Measurements from ENCODE around the gene ADGRL1. TPM values are rescaled to one million over a fixed set of nuclear protein-coding genes. Genes with fewer than 3 reads are reported as not detected.
"Not testable (repeated sequence)": the region's sequence is repeated elsewhere in the genome, so short reads cannot be mapped to it uniquely, and the experiment has no call there.

ADGRL1 gene
- polyA plus RNA-seq, 1 experiment = 2.0 TPM

DNA sequence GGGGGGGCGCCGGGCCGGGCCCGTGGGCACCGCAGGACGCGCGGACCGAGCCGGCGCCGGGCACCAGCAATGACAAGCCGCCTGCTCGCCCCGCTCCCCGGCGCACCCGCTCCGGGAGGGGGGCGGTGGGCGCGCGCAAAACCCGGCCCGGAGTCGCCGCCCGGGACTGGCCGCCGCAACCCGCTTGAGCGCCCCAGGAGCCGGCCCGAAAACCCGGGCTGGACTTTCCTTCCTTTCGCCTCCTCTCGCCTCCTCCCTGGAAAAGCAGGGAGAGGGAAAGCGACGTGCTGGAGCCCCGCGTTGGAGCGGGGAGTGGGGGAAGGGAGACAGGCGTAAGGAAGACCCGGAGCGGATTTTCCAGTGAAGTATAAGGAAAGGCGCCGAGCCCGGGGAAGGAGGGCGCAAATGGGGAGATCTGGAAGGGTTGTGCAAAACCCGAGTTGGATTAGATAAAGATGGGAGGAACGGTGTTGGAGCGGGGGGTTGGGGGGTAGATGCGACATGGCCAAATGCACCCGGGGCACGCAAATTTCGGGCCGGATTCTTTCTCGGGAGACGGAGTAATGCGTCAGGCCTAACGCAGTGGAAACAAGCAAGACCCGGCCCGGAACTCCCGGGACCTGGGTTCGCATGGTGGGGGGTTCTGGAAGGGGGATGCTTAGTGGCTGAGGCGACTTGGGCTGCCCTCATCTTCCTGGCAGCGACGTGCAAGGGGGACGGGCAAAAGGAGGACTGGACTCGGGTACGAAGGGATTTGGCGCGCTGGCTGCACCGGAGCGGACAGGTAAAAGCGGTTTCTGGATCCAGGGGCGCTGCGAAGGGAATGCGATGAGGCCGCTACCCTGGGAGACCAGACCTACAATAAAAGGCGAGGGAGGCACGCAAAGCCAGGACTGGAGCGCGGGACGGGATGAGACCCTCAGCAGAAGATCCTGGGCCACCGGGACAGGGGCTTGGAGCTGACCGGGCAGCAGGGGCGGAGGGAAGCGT lies 1.1 kb upstream of the ADGRL1 start:
- Histone ChIP-seq H3K27me3 (ENCODE audit: control insufficient read depth, insufficient read depth, low read length) (peaks cover 39% of the 10 kb centered on the region), H3K4me3 (ENCODE audit: low read depth, low read length) (peak overlapping the region; percentile 53)
- H3K27ac ChIP-seq (ENCODE audit: low read depth, low read length); POLR2A ChIA-PET; H3K9me3 ChIP-seq (ENCODE audit: control insufficient read depth, insufficient read depth, low read length); CTCF ChIA-PET: not testable (repeated sequence)
- peak; percentile 89 for DNase-seq (ENCODE audit: low read depth, low spot score)

DNA sequence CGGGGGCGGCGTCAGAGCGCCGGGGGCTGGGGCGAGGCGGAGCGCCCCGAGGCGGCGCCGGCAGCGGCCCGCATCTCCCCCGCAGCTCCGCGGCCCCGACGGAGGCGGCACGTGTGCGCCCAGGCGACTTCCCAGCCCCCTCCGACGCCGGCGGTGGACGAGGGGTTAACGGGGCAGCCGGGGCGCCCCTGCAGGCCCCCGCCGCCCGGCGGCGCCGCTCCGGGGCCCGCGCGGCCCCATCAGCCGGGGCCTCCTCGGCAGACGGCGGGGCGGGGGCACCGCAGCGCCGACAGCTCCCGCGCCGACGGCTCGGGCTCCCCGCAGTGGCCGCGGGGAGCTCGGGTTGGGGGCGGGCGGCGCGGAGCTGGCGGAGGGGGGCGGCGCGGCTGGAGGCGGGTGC lies 339 bp upstream of the ADGRL1 start:
- DNase-seq (ENCODE audit: low read depth, low spot score); POLR2A ChIA-PET; CTCF ChIA-PET; H3K9me3 ChIP-seq (ENCODE audit: control insufficient read depth, insufficient read depth, low read length); H3K27ac ChIP-seq (ENCODE audit: low read depth, low read length): not testable (repeated sequence)
- Histone ChIP-seq H3K4me3 (ENCODE audit: low read depth, low read length) (peak overlapping the region; percentile 36; the same call in 1 of the 2 replicates), H3K27me3 (ENCODE audit: control insufficient read depth, insufficient read depth, low read length) (peaks cover 39% of the 10 kb centered on the region)

DNA sequence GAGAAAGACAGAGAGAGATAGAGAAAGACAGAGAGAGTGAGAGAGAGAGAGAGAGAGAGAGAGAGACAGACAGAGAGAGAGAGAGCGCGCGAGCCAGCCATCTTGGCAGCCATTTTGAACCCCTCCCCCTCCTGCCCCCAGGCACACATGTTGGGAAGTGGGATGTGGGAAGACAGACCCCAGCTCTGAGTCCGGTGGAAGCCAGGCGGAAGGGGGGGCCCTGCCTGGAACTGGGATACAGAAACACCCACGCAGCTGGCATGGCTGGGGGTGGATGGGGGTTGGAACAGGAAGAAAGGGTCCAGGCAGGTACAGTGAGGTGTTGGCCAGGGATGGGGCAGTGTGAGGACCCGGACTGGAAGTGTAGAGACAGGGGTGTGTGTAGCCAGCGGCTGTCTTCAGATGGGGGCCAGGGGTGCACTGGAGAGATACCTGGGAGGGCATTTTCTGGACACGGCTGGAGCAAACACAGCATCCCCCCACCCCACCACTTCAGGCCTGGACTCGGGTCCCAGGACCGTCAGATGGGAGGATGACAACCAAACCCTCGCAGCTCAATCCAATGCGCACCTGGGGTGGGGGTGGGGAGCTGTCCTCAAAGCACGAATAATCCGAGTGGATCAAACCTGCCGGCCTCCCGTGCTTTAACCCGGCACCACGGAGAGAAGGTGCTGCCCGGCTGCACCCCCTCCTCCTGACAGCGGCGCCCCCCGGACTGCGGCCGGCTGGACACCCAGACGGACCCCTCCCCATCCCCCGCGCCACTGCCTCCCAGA lies 1.1 kb downstream of the ADGRL1 start:
- DNase-seq (ENCODE audit: low read depth, low spot score); POLR2A ChIA-PET; H3K27ac ChIP-seq (ENCODE audit: low read depth, low read length); H3K4me3 ChIP-seq (ENCODE audit: low read depth, low read length); H3K9me3 ChIP-seq (ENCODE audit: control insufficient read depth, insufficient read depth, low read length); CTCF ChIA-PET: not testable (repeated sequence)
- peaks cover 37% of the 10 kb centered on the region for H3K27me3 ChIP-seq (ENCODE audit: control insufficient read depth, insufficient read depth, low read length)

DNA sequence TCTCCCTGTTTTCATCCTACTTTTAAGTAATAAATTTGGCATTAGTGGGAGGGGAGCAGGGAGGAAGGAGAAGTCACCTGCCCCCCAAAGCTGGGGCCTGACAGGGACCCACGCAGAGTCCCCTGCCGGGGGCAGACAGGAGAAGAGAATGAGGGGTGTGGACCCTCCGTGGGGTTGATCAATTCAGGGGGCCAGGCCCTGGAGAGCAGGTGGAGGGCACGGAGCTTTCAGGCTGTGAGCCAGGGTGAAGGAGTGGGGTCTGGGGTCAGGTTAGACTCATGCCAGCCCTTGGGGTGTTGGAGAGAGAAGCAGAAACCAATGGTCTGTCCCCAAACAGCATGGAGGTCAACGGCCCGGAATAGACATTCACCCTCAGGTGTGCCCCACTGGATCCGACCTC lies 1.8 kb downstream of the ADGRL1 start:
- DNase-seq (ENCODE audit: low read depth, low spot score) = not testable (repeated sequence)

DNA sequence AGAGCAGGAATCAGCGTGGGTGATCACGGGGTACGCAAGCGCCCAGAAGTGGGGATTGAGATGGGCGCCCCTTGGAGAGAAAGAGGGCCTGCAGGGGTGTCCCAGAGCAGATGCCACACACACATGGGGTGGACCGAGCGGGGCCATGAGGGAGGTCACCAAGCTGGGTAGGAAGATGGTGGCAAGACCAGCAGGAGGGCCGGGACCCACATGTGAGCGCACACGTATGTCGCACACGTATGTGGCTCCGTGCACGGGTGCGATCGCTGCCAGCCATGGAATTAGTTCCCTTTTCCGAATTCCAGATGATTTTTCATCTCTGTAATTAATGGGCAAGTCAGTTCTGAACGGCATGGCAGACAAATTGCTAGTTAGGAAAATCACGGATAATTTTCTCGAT lies 2.2 kb downstream of the ADGRL1 start:
- POLR2A ChIA-PET; CTCF ChIA-PET; H3K9me3 ChIP-seq (ENCODE audit: control insufficient read depth, insufficient read depth, low read length); DNase-seq (ENCODE audit: low read depth, low spot score); H3K4me3 ChIP-seq (ENCODE audit: low read depth, low read length); H3K27ac ChIP-seq (ENCODE audit: low read depth, low read length): not testable (repeated sequence)
- peaks cover 28% of the 10 kb centered on the region for H3K27me3 ChIP-seq (ENCODE audit: control insufficient read depth, insufficient read depth, low read length)

More for the DNA sequence above, 1.8 kb downstream of the ADGRL1 start:
- H3K4me3 ChIP-seq (ENCODE audit: low read depth, low read length); CTCF ChIA-PET; POLR2A ChIA-PET; H3K27ac ChIP-seq (ENCODE audit: low read depth, low read length); H3K9me3 ChIP-seq (ENCODE audit: control insufficient read depth, insufficient read depth, low read length): not testable (repeated sequence)
- peaks cover 30% of the 10 kb centered on the region for H3K27me3 ChIP-seq (ENCODE audit: control insufficient read depth, insufficient read depth, low read length)

DNA sequence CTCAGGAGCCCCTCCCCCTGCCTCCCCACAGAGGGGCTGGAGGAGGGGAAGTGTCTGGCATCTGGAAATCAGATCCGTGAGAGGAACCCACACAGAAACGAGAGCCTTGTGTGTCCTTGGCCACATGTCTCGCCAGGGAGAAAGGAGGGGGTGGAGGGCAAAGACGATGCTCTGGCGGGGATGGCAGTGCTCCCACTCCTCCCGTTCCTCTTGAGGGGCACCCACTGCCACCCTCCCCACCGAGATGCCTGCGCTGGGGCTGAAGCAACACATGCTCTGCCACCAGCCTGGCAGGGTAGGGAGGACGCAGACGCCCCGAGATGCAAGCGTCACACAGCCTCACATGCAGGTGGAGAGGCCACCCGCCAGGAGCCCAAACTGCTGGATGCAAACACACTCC lies 2.8 kb downstream of the ADGRL1 start:
- Histone ChIP-seq H3K27ac (ENCODE audit: low read depth, low read length) (no peak overlapping the region), H3K27me3 (ENCODE audit: control insufficient read depth, insufficient read depth, low read length) (peaks cover 24% of the 10 kb centered on the region), H3K9me3 (ENCODE audit: control insufficient read depth, insufficient read depth, low read length) (peaks cover 5% of the 10 kb centered on the region; the same call in 1 of the 2 replicates), H3K4me3 (ENCODE audit: low read depth, low read length) (no peak overlapping the region)
- TF ChIP-seq, protein P1, sequence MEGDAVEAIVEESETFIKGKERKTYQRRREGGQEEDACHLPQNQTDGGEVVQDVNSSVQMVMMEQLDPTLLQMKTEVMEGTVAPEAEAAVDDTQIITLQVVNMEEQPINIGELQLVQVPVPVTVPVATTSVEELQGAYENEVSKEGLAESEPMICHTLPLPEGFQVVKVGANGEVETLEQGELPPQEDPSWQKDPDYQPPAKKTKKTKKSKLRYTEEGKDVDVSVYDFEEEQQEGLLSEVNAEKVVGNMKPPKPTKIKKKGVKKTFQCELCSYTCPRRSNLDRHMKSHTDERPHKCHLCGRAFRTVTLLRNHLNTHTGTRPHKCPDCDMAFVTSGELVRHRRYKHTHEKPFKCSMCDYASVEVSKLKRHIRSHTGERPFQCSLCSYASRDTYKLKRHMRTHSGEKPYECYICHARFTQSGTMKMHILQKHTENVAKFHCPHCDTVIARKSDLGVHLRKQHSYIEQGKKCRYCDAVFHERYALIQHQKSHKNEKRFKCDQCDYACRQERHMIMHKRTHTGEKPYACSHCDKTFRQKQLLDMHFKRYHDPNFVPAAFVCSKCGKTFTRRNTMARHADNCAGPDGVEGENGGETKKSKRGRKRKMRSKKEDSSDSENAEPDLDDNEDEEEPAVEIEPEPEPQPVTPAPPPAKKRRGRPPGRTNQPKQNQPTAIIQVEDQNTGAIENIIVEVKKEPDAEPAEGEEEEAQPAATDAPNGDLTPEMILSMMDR (IDR thresholded peaks at IDR 0.05; ENCODE audit: low read depth, low read length) = no peak
- DNase-seq (ENCODE audit: low read depth, low spot score) = no peak
- POLR2A ChIA-PET = no interaction called here
- CTCF ChIA-PET = no interaction called here

DNA sequence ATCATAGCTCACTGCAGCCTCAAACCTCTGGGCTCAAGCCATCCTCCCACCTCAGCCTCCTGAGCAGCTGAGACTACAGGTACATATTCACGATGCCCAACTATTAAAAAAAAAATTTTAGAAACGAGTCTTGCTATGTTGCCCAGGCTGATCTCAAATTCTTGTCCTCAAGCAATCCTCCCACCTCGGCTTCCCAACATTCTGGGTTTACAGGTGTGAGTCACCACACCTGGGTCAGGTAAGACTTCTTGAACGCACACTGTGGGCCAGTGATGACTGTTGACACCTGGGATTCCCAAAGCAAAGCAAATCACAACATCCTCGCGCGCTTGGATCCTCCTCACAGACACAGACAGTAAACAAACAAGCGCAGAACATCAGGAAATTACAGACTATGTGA lies 4.5 kb downstream of the ADGRL1 start:
- H3K4me3 ChIP-seq (ENCODE audit: low read depth, low read length); H3K9me3 ChIP-seq (ENCODE audit: control insufficient read depth, insufficient read depth, low read length); POLR2A ChIA-PET; H3K27ac ChIP-seq (ENCODE audit: low read depth, low read length); DNase-seq (ENCODE audit: low read depth, low spot score): not testable (repeated sequence)
- CTCF ChIA-PET = interaction anchor here (0.7 to 1.3 kb wide), 2 partner anchors 147 to 204 kb away, joined by 5 to 9 read pairs; no protein-coding TSS in a partner anchor
- H3K27me3 ChIP-seq (ENCODE audit: control insufficient read depth, insufficient read depth, low read length) = peaks cover 17% of the 10 kb centered on the region
